Activated naive CD4-positive, alpha-beta T cell treated with anti-CD3 and anti-CD28 coated beads for 36 hours (primary cell): Measurements from ENCODE around the gene NSMF. TPM values are rescaled to one million over a fixed set of nuclear protein-coding genes. Genes with fewer than 3 reads are reported as not detected.
"Not testable (repeated sequence)": the region's sequence is repeated elsewhere in the genome, so short reads cannot be mapped to it uniquely, and the experiment has no call there.

Experiments used
- CTCF ChIA-PET: fragments of 350-600 bp; sonication (Branson Sonifier 250); formaldehyde crosslinking; loops from one replicate; lab custom pipeline; 2021; ENCODE audit warnings: antibody characterized with exemption; lab: Charles Lee
- DNase-seq: peaks from one replicate; pipeline ENCODE4 v3.0.0-alpha.2; 2020
- H3K27ac Mint-ChIP-seq: one replicate; pipeline ENCODE4 v1.8.0; 2021; ENCODE audit warnings: mild to moderate bottlenecking, mixed read lengths
- H3K27me3 Mint-ChIP-seq: one replicate; pipeline ENCODE4 v1.8.0; 2021; ENCODE audit warnings: low read depth, mixed read lengths
- H3K36me3 Mint-ChIP-seq: one replicate; pipeline ENCODE4 v1.8.0; 2021; ENCODE audit warnings: low read depth, mixed read lengths
- H3K4me1 Mint-ChIP-seq: one replicate; pipeline ENCODE4 v1.8.0; 2021; ENCODE audit warnings: low read depth, mixed read lengths
- H3K4me3 Mint-ChIP-seq: one replicate; pipeline ENCODE4 v1.8.0; 2021; ENCODE audit warnings: mild to moderate bottlenecking, moderate library complexity, mixed read lengths
- H3K9me3 Mint-ChIP-seq: one replicate; pipeline ENCODE4 v1.8.0; 2021; ENCODE audit warnings: mixed read lengths
- intact Hi-C: fragments of 100-400 bp; cut with micrococcal nuclease; formaldehyde crosslinking; loops from one replicate; pipeline ENCODE4 v1.15.1; 2023
- total RNA-seq, 2 experiments: library from RNA; stranded (reverse); gene quantifications; one replicate each; pipeline ENCODE4 v1.2.3, GENCODE V29; 2021

Gene NSMF
- total RNA-seq, 2 experiments from 2014 or later = 33.2 to 35.7 TPM

- no peaks in the 10 kb centered on the region for H3K27me3 Mint-ChIP-seq
- CTCF ChIA-PET = no interaction called here
- peaks cover 15% of the 10 kb centered on the region for H3K36me3 Mint-ChIP-seq
- no peak overlapping the region for H3K27ac Mint-ChIP-seq
- H3K4me3 Mint-ChIP-seq = no peak overlapping the region
- H3K4me1 Mint-ChIP-seq = no peaks in the 10 kb centered on the region
- DNase-seq = no peak
- intact Hi-C loops = no loop called here
- peaks cover 16% of the 10 kb centered on the region for H3K9me3 Mint-ChIP-seq
These were observed 19.5 kb upstream of the NSMF start for GRCh38 chr9:137478613-137478961.

GRCh38 chr9:137477778-137478612, 18.9 kb upstream of the NSMF start:
- H3K27ac Mint-ChIP-seq = no peak overlapping the region
- peaks cover 20% of the 10 kb centered on the region for H3K9me3 Mint-ChIP-seq
- no peaks in the 10 kb centered on the region for H3K4me1 Mint-ChIP-seq
- H3K36me3 Mint-ChIP-seq = peaks cover 19% of the 10 kb centered on the region
- intact Hi-C loops = no loop called here
- CTCF ChIA-PET = no interaction called here
- no peaks in the 10 kb centered on the region for H3K27me3 Mint-ChIP-seq
- H3K4me3 Mint-ChIP-seq = no peak overlapping the region
- no peak for DNase-seq

GRCh38 chr9:137476856-137477255, 17.7 kb upstream of the NSMF start:
- CTCF ChIA-PET = no interaction called here
- peaks cover 23% of the 10 kb centered on the region for H3K36me3 Mint-ChIP-seq

GRCh38 chr9:137475666-137476065, 16.5 kb upstream of the NSMF start:
- H3K36me3 Mint-ChIP-seq = peaks cover 26% of the 10 kb centered on the region

More at GRCh38 chr9:137476856-137477255, 17.7 kb upstream of the NSMF start:
- intact Hi-C loops = no loop called here
- H3K4me1 Mint-ChIP-seq = no peaks in the 10 kb centered on the region
- H3K27me3 Mint-ChIP-seq = no peaks in the 10 kb centered on the region
- no peak overlapping the region for H3K27ac Mint-ChIP-seq
- H3K9me3 Mint-ChIP-seq = peaks cover 23% of the 10 kb centered on the region
- no peak overlapping the region for H3K4me3 Mint-ChIP-seq
- DNase-seq = no peak

GRCh38 chr9:137474271-137474670, 15.1 kb upstream of the NSMF start:
- intact Hi-C loops = no loop called here
- Mint-ChIP-seq H3K4me1 (peaks cover 5% of the 10 kb centered on the region), H3K36me3 (peaks cover 26% of the 10 kb centered on the region), H3K9me3 (peaks cover 23% of the 10 kb centered on the region), H3K27ac (no peak overlapping the region), H3K4me3 (no peak overlapping the region), H3K27me3 (no peaks in the 10 kb centered on the region)
- DNase-seq = no peak
- CTCF ChIA-PET = interaction anchor here (1.3 kb wide), 1 partner anchor 66 kb away, joined by 5 read pairs; no protein-coding TSS in a partner anchor

More at GRCh38 chr9:137475666-137476065, 16.5 kb upstream of the NSMF start:
- CTCF ChIA-PET = no interaction called here
- H3K4me3 Mint-ChIP-seq = no peak overlapping the region
- no peak overlapping the region for H3K27ac Mint-ChIP-seq
- no peaks in the 10 kb centered on the region for H3K27me3 Mint-ChIP-seq
- DNase-seq = no peak
- H3K9me3 Mint-ChIP-seq = peaks cover 23% of the 10 kb centered on the region
- intact Hi-C loops = no loop called here
- peaks cover 2% of the 10 kb centered on the region for H3K4me1 Mint-ChIP-seq

GRCh38 chr9:137470785-137471184, 11.7 kb upstream of the NSMF start:
- peaks cover 5% of the 10 kb centered on the region for H3K4me1 Mint-ChIP-seq
- H3K9me3 Mint-ChIP-seq = peaks cover 16% of the 10 kb centered on the region
- intact Hi-C loops = no loop called here
- no peaks in the 10 kb centered on the region for H3K27me3 Mint-ChIP-seq
- H3K27ac Mint-ChIP-seq = no peak overlapping the region
- peaks cover 21% of the 10 kb centered on the region for H3K36me3 Mint-ChIP-seq
- CTCF ChIA-PET = no interaction called here
- no peak overlapping the region for H3K4me3 Mint-ChIP-seq
- DNase-seq = no peak

GRCh38 chr9:137467896-137468295, 8.8 kb upstream of the NSMF start:
- no peak overlapping the region for H3K27ac Mint-ChIP-seq
- no peaks in the 10 kb centered on the region for H3K27me3 Mint-ChIP-seq
- no peak for DNase-seq
- peaks cover 7% of the 10 kb centered on the region for H3K4me1 Mint-ChIP-seq
- H3K36me3 Mint-ChIP-seq = peaks cover 6% of the 10 kb centered on the region
- CTCF ChIA-PET = no interaction called here
- H3K9me3 Mint-ChIP-seq = peaks cover 3% of the 10 kb centered on the region
- intact Hi-C loops = no loop called here
- no peak overlapping the region for H3K4me3 Mint-ChIP-seq

- H3K36me3 Mint-ChIP-seq = peaks cover 4% of the 10 kb centered on the region
- DNase-seq = no peak
- no peak overlapping the region for H3K27ac Mint-ChIP-seq
- intact Hi-C loops = no loop called here
- H3K9me3 Mint-ChIP-seq = no peaks in the 10 kb centered on the region
- peaks cover 8% of the 10 kb centered on the region for H3K4me1 Mint-ChIP-seq
- H3K27me3 Mint-ChIP-seq = no peaks in the 10 kb centered on the region
- CTCF ChIA-PET = no interaction called here
- H3K4me3 Mint-ChIP-seq = no peak overlapping the region
These were observed 8.0 kb upstream of the NSMF start for GRCh38 chr9:137467161-137467581.

GRCh38 chr9:137466389-137467085, 7.4 kb upstream of the NSMF start:
- H3K27me3 Mint-ChIP-seq, intact Hi-C loops: not testable (repeated sequence)

GRCh38 chr9:137465720-137466388, 6.7 kb upstream of the NSMF start:
- no peaks in the 10 kb centered on the region for H3K27me3 Mint-ChIP-seq
- H3K9me3 Mint-ChIP-seq = no peaks in the 10 kb centered on the region
- DNase-seq = no peak
- CTCF ChIA-PET = no interaction called here
- H3K36me3 Mint-ChIP-seq = no peaks in the 10 kb centered on the region
- H3K4me3 Mint-ChIP-seq = no peak overlapping the region
- intact Hi-C loops = no loop called here
- peaks cover 13% of the 10 kb centered on the region for H3K4me1 Mint-ChIP-seq
- H3K27ac Mint-ChIP-seq = no peak overlapping the region

More at GRCh38 chr9:137466389-137467085, 7.4 kb upstream of the NSMF start:
- H3K4me1 Mint-ChIP-seq = peaks cover 11% of the 10 kb centered on the region
- CTCF ChIA-PET, H3K27ac Mint-ChIP-seq, H3K4me3 Mint-ChIP-seq, H3K36me3 Mint-ChIP-seq, H3K9me3 Mint-ChIP-seq, DNase-seq: not testable (repeated sequence)

GRCh38 chr9:137465000-137465719, 6.0 kb upstream of the NSMF start:
- no peak for DNase-seq
- intact Hi-C loops = no loop called here
- Mint-ChIP-seq H3K4me1 (peaks cover 13% of the 10 kb centered on the region), H3K4me3 (no peak overlapping the region), H3K27ac (no peak overlapping the region), H3K36me3 (no peaks in the 10 kb centered on the region), H3K9me3 (no peaks in the 10 kb centered on the region), H3K27me3 (no peaks in the 10 kb centered on the region)
- CTCF ChIA-PET = no interaction called here
